NOMO-1 treated with dmso at 0.1 percent for 144 hours (cell line): ENCODE data around the gene PRR5.

Source experiments
- DNase-seq: peaks from one replicate; lab custom pipeline; 2025; ENCODE audit not compliant: unreplicated experiment; lab: John Stamatoyannopoulos, UW

PRR5 gene

DNA sequence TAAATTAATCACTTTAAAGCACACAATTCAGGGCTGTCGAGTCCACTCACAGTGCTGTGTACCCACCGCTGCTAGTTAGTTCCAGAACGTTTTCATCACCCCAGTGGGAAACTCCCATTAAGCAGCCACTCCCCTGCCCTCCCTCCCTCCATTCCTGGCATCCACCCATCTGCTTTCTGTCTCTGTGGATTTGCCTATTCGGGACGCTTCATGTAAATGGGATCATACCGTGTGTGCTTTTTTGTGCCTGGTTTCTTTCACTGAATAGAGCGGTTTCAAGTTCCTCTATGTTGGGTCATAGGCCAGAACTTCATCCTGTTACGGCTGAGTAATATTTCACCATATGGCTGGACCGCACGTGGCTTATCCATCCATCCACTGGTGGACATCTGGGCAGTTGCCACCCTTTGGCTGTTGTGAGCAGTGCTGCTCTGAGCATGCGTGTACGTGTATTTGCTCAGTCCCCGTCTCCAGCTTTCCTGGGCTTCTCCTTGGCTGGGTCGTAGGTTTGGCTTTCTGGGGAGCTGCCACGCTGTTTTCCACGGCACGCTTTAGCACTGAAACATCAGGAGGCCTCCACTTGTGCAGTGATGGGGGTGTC, 80.5 kb downstream of the PRR5 start:
- DNase-seq: no peak

DNA sequence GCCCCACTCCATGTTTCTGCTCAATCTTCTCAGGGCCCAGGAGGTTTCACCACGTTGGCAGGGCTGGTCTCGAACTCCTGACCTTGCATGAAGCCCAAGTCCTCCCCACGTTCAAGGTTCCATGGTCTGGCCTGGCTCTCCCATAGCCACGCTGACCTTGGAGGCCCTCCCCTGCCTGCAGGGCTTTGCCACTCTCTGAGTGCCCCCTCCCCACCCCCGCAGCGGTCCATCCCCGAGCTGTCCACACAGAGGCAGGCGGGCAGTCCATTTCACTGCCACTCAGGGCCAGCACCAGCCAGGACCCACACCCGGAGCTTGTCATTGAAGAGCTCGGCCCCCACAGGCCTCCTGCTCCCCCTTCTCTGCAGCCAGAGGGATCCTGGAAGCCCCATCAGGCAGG, 81.1 kb downstream of the PRR5 start:
- DNase-seq: no peak

DNA sequence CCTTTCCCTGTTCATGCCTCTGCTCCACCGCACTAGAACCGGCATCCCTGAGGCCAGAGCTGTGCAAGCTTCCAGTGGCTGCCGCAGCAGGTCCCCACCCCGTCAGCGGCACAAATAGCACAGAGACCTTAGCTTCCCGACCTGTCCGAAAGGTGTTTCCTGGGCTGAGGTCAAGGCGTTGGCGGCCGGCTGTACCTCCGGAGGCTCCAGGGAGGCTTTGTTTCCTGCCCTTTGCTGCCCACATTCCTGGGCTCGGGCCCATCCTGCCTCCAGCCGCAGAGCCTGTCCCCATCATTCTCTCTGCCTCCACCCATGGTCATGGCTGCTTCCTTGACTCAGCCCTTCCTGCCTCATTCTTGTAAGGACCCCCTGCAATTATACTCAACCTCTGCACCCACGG, 81.6 kb downstream of the PRR5 start:
- no peak for DNase-seq

DNA sequence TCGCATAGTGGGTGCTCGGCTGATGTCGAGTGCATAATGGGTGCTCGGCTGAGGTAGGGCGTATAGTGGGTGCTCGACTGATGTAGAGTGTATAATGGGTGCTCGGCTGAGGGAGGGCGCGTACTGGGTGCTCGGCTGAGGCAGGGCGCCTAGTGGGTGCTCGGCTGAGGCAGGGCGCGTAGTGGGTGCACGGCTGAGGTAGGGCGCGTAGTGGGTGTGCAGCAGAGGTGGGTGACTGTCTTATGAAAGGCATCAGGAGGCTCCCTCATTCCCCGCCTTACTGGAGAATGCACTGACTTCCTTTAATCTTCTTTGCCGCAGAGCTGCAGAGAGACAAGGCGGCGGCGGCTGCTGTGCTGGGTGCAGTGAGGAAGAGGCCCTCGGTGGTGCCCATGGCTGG, 84.1 kb downstream of the PRR5 start:
- no peak for DNase-seq

DNA sequence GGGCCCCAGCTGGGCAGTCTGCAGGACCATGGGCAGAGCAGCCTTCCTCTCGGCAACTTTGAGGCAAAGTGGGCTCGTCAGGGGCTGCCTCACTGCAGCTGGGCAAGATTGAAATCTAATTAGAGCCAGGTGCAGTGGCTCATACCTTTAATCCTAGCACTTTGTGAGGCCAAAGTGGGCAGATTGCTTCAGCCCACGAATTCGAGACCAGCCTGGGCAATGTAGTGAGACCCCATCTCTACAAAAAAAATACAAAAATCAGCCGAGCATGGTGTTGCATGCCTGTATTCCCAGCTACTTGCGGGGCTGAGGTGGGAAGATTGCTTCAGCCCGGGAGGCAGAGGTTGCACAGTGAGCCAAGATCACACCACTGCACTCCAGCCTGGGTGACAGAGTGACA, 84.6 kb downstream of the PRR5 start:
- no peak for DNase-seq
